MG63 (cell line): ENCODE measurements around the gene ARSI. TPM values are rescaled to one million over a fixed set of nuclear protein-coding genes. Genes with fewer than 3 reads are reported as not detected.
A peak's percentile ranks its signal among the peaks of the same experiment; 100 is the strongest.

Experiments
- DNase-seq: peaks from one replicate; pipeline ENCODE4 v3.0.0-alpha.2; 2020
- H3K27me3 ChIP-seq: fragments of 250-450 bp; sonication (Bioruptor Pico); 2 replicates; pipeline ENCODE4 v1.5.1; 2020; ENCODE audit warnings: mild to moderate bottlenecking, moderate library complexity
- H3K36me3 ChIP-seq: fragments of 250-450 bp; sonication (Bioruptor Pico); 2 replicates; pipeline ENCODE4 v1.5.1; 2020; ENCODE audit warnings: mild to moderate bottlenecking, moderate library complexity
- H3K4me3 ChIP-seq: fragments of 250-450 bp; sonication (Bioruptor Pico); 2 replicates; pipeline ENCODE4 v1.5.1; 2020; ENCODE audit warnings: mild to moderate bottlenecking, moderate library complexity
- H3K9me3 ChIP-seq: fragments of 250-450 bp; sonication (Bioruptor Pico); 2 replicates; pipeline ENCODE4 v1.5.1; 2020; ENCODE audit warnings: mild to moderate bottlenecking, moderate library complexity
- total RNA-seq: library from RNA; depleted of rRNA; stranded (reverse); fragments of >200 nt; shearing (Covaris generic); gene quantifications from 2 replicates; pipeline ENCODE4 v1.2.3, GENCODE V29; 2014; ENCODE audit warnings: low replicate concordance

ARSI gene
- total RNA-seq, 1 experiment from 2014 or later = 45.4 TPM

DNA sequence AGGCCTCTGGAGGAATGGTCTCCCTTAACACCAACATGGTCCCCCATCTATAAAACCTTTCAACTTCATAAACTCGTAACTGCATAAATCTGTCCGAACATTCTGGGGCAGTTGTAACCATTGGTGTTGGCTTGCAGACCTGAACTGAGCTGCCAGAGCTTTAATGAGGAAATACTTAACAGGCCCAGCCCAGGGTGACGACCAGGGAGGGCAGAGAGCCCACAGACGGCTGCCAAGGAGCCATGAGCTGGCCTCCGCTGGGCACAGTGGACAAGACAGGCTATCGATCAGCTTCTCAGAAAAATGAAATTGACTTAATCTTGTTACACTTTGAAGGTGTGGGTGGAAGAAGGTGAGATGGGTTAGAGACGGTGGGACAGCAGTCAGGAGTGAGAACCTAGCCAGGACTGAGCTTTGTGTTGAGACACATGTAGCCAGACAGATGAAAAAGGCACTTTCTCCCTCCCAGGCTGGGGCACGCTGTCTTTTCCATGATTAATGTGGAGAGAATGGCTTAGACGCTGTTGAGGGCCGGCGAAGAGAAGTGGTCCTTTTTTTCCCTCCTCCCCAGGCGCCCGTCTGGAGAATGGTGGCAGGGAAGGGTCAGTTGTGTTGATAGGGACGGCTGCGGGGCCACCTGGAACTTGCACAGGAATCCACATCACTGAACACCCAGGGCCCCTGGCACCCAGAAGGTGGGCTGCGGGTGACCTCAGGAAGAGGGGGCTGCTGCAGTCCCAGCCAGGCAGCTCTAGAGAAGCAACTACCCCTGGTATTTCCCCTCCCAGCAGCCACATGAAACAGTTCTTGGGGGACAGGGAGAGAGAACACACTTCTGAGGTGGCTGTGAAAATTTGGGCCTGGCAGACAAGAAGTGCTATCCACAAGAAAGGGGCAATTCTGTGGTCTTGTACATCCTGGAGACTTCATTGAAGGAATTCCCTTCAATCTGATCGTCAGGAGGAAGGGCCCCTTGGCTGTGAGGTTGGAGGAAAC, 27.5 kb upstream of the ARSI start:
- peak; percentile 32 for DNase-seq
- H3K4me3 ChIP-seq = no peak overlapping the region
- no peaks in the 10 kb centered on the region for H3K9me3 ChIP-seq
- H3K36me3 ChIP-seq = no peaks in the 10 kb centered on the region
- no peaks in the 10 kb centered on the region for H3K27me3 ChIP-seq

DNA sequence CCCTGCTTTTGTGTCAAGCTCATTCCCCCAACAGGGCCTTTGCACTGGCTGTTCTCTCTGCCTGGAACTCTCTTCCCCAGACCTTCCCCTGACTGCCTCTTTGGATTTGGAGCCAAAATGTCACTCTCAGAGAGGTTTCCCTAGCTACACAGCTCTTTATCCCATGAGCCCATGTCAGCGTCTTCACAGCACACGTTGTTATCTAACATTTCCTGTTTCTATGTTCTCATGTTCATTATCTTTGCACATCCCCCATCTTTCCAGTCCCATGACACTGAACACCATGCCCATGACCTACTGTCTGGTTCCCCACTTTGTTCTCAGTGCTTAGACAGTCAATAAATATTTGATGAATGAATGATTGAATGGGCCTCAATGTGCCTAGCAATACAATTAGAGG, 26.3 kb upstream of the ARSI start:
- no peaks in the 10 kb centered on the region for H3K9me3 ChIP-seq
- DNase-seq = no peak
- H3K4me3 ChIP-seq = no peak overlapping the region
- no peaks in the 10 kb centered on the region for H3K27me3 ChIP-seq
- H3K36me3 ChIP-seq = no peaks in the 10 kb centered on the region

DNA sequence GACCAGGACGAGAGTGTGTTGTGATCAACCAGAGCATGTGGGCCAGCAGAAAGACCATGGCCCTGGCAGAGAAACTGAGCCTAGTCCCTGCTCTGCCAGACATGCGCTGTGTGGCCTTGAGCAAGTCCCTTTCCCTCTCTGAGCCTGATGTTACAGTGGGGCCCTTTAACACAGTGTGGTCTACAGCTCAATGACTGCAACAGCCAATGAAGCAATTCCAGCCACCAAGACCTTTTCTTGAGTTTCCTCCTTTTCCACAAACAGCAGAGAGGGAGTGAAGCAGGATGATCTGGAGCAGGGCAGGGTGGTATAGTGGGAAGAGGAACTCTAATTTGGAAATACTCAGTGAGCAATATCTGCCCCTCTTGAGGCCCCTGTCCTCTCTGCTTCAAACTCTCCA, 25.8 kb upstream of the ARSI start:
- H3K36me3 ChIP-seq = no peaks in the 10 kb centered on the region
- no peak for DNase-seq
- H3K9me3 ChIP-seq = no peaks in the 10 kb centered on the region
- H3K4me3 ChIP-seq = no peak overlapping the region
- H3K27me3 ChIP-seq = no peaks in the 10 kb centered on the region

DNA sequence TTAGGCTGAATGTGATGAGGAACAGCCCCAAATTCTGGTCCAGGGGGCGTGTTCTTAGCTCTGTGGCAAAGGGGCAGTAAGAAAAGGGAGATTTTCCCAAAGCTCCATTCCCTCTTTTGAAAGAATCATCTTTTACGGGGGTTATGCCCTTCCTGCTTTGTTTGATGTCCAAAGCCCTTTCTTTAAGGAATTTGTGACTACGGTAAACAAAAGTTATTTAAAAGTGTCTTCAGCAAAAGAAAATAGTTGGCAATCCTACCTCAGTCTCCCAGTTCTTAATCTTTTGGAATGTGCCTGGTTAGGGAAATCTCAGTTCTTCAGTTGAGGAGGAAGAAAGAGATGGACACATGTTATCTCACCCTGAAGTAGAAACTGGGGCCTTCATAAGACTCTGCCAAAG, 24.4 kb upstream of the ARSI start:
- Histone ChIP-seq H3K9me3 (no peaks in the 10 kb centered on the region), H3K4me3 (no peak overlapping the region), H3K27me3 (no peaks in the 10 kb centered on the region), H3K36me3 (no peaks in the 10 kb centered on the region)
- DNase-seq = no peak

DNA sequence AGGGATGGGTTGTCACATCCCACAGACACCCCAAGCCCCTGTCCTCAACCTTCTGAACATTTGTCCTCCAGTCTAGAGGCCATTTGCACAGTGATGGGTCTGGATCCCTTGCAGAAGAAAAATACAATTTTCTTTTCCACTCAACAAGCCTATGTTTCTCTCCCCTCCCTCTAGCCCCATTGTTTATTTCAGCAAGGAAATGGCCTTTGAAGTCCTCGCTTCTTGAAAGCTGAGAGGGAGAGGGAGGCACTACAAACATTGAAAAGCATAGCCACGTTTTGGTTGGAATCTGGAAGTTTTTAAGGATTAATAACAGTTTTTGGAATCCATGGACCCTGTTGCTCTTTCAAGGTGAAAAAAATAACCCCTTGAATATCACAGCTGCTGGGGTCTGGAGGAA, 24.0 kb upstream of the ARSI start:
- Histone ChIP-seq H3K27me3 (no peaks in the 10 kb centered on the region), H3K4me3 (no peak overlapping the region), H3K9me3 (no peaks in the 10 kb centered on the region), H3K36me3 (no peaks in the 10 kb centered on the region)
- DNase-seq = no peak

DNA sequence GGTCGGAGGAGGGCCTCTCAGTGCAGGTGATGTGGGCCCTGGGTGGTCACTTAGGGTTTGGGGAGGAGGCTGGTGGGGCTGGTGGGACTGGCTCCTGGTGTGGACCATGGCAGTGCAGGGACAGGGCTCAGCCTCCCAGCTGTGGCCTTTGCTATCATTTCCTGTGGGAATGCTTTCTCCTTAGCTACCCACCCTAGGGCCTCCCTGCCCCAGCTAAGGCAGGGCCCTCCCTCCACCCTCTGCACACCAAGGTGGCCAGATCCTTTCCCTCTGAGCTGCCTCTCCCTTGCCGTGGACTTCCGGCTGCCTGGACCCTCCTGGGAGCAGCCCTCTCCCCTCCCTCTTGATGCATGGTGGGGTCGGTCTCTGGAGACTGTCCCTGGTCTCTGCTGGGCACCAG, 22.7 kb upstream of the ARSI start:
- Histone ChIP-seq H3K27me3 (no peaks in the 10 kb centered on the region), H3K9me3 (no peaks in the 10 kb centered on the region), H3K36me3 (no peaks in the 10 kb centered on the region), H3K4me3 (no peak overlapping the region)
- DNase-seq = no peak

DNA sequence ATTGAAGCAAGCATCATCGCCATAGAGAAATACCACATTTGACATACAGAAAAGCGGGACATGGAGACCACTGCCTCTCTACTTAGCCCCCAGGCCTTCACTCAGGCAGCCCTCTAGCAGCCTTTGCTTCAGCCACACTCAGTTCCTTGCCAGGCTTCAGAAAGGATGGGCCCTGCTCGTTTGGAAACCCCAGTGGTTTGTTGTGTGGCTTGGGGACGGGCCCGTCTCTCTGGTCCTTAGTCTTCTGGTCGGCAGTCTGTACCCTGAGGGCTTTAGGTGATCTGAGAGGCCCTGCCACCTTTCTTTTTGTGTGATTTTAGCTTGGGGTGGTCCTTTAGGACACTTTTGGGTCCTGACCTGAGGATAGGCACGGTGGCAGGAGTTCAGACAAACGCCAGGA, 21.1 kb upstream of the ARSI start:
- Histone ChIP-seq H3K9me3 (no peaks in the 10 kb centered on the region), H3K4me3 (no peak overlapping the region), H3K36me3 (no peaks in the 10 kb centered on the region), H3K27me3 (no peaks in the 10 kb centered on the region)
- DNase-seq = no peak

DNA sequence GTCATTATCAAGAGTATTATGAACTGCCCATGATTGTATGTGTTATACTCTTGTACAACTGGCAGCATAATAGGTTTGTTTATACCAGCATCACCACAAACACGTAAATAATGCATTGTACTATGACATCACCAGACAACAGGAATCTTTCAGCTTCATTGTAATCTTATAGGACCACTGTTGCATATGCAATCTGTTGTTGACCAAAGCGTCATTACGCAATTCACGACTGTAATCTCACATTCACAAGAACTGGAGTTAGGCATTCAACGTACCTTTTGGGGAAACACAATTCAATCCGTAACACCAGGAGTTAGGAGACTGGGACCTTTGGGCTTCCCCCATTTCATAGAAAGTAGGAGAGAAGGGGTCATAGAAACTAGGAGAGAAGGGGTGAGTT, 20.4 kb upstream of the ARSI start:
- Histone ChIP-seq H3K27me3 (no peaks in the 10 kb centered on the region), H3K36me3 (no peaks in the 10 kb centered on the region), H3K9me3 (no peaks in the 10 kb centered on the region), H3K4me3 (no peak overlapping the region)
- DNase-seq = no peak

DNA sequence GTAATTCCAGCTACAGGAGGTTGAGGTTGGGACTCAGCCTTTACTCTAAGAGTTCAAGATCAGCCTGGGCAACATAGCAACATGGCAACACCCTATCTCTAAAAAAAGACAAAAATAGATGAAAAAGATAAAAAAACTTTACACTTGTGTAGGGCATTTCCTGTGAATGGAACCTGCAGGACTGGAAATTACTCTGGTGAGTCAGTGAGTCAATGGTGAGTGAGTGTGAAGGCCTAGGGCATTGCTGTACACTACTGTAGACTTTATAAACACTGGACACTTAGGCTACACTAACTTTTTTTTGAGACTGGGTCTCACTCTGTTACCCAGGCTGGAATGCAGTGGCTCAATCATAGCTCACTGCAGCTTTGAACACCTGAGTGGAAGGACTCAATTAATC, 19.5 kb upstream of the ARSI start:
- DNase-seq = peak; percentile 63
- Histone ChIP-seq H3K9me3 (no peaks in the 10 kb centered on the region), H3K4me3 (no peak overlapping the region), H3K27me3 (no peaks in the 10 kb centered on the region), H3K36me3 (no peaks in the 10 kb centered on the region)

DNA sequence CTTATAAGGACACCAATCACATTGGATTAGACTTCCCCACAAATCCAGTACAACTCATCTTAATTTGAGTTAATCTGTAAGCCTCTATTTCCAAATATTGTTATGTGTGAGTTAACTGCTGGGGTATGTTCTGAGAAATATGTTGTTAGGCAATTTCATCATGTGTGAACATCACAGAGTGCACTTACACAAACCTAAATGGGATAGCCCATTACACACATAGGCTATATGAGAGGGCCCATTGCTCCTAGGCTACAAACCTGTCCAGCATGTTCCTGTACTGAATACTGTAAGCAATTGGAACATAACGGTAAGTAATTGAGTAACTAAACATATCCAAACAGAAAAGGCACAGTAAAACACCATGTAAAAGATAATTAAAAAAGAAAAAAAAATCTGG, 19.1 kb upstream of the ARSI start:
- H3K4me3 ChIP-seq = no peak overlapping the region
- H3K36me3 ChIP-seq = no peaks in the 10 kb centered on the region
- H3K9me3 ChIP-seq = no peaks in the 10 kb centered on the region
- no peak for DNase-seq
- H3K27me3 ChIP-seq = no peaks in the 10 kb centered on the region

DNA sequence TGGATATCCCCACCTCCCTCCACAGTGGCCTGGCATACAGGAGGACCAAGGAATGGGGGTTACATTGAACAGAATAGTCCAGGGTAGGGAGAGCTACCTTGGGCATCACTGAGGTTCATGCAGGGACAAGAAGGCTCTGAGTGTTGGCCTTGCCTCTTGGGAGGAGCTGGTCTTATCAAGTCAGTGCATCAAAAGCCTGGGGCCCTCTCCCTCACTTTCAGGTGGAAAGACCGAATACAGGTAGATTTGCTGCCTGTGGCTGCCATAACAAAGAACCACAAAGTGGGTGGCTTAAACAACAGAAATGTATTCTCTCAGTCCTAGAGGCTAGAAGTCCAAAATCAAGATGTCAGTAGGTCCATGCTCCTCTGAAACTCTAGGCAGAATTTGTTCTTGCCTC, 18.5 kb upstream of the ARSI start:
- H3K4me3 ChIP-seq = no peak overlapping the region
- H3K36me3 ChIP-seq = no peaks in the 10 kb centered on the region

DNA sequence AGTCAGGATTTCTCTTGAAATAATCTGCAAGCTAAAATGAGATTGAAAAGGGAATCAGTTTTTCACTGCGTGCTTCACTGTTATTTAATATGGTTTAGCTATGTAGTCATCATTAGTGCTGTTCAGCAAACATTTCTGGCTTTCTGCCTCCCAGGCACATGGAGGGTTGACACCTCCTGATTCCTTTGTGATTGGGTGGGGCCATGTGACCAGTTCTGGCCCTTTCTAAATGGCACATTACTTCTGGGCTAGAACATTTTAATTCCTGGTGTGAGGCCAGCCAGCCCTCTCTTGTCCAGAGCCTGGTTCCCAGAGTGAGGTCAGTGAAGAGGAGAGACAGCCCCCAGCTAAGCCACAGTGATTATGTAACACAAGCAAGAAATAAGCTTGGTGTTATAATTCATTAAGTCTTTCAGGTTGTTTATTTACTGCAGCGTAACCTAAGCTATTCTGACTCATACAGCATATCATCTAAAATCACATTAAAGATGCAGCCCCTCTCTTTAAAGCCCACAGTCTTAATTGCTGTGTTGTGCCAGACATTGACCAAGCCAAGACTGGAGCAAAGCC, 17.4 kb upstream of the ARSI start:
- Histone ChIP-seq H3K27me3 (no peaks in the 10 kb centered on the region), H3K9me3 (no peaks in the 10 kb centered on the region), H3K36me3 (no peaks in the 10 kb centered on the region), H3K4me3 (no peak overlapping the region)
- DNase-seq = peak; percentile 99

More for the DNA sequence above, 18.5 kb upstream of the ARSI start:
- Histone ChIP-seq H3K9me3 (no peaks in the 10 kb centered on the region), H3K27me3 (no peaks in the 10 kb centered on the region)
- DNase-seq = no peak

DNA sequence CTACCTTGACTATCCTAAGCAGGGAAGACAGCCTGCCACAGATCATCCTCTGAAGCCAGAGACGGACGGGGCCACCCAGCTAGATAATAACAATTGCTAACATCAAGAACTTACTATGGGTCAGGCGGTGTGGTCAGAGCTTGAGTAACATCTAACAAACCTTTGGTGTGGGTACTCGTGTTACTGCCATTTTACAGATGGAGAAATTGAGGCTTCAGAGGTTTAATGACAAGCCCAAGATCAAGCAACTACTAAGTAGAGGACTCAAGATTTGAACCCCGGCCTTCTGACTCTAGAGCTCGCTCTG, 16.7 kb upstream of the ARSI start:
- Histone ChIP-seq H3K9me3 (no peaks in the 10 kb centered on the region), H3K27me3 (no peaks in the 10 kb centered on the region), H3K36me3 (no peaks in the 10 kb centered on the region), H3K4me3 (no peak overlapping the region)
- no peak for DNase-seq

DNA sequence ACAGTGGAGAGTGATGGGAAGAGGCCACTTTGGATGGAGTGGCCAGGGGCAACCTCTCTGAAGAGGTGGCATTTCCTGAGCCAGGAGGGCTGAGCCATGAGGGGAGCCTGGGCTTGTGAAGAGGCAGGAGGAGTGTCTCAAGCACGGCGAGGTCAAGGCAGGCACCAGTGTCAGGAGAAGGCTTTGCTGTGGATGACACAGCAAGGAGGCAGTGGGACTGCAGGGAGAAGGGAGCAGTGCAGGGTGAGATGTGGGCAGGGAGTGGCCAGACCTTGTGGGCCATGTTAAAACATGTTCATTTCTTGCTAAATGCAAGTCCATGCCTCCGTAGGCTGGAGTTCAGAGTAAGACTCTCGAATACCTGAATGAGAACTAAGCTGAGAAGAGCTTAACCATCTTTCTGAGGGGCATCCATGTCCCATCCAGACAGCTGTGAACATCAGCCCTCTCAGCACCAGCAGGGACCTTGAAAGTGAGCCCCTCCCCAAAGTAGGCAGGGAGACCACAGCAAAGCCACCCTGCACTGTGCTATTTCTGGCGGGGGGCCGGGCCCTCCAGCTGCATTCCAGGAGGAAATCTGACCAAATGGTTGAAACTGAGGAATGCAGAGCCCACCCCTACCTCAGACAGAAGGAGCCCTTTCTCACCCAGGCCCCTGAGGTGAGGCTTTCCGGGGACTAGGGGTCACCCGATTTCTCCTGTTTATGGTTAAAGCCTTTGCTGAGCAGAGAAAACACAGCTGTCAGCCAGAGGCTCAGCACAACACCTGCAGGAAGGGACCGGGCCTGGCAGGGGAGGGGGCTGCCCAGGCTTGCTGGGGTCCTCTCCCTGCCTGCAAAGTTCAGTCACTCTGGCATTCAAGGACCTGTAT, 16.1 kb upstream of the ARSI start:
- Histone ChIP-seq H3K27me3 (no peaks in the 10 kb centered on the region), H3K4me3 (no peak overlapping the region), H3K36me3 (no peaks in the 10 kb centered on the region), H3K9me3 (no peaks in the 10 kb centered on the region)
- DNase-seq = peak; percentile 42

DNA sequence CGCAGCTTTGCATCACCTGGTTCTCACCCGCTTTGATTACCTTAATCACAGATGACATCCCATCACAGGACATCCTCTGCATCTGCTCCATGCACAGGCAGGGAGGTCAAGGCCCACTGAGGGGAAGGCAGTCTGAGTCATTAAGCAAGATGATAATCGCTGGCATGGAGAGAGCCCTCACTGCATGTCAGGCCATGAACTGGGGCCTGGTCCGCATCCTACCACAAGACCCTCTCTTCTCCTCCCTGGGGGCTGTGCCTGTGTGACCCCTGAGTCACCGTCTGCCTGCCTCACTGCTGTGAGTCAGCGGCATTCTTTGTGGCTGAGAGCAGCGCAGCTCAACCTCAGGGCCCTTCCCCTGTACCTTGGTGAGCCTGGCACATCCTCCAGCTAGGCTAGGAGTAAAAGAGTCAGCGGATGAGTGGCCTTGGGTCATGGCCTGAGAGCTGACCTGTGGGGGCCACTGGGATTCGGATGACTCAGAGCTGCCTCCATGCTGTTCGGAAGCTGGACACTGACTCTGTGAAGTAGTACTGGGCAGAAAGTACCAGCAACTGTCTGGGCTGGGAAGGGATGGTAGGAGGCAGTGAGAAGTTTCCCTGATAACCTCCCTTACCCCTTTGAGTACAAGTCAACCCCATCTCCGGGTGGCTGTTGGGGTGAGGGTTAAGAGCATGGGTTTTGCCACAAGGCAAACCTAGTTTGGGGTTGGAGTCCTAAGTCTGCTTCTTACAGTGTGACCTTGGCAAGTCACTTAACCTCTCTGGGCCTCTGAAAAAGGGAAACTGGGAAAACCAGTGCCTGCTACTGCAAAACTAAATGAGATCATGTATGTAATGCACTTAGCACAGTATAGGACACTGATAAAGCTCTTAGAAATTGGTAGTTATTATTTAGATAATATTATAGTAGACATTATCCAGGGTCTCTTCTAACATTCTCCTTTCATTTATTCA, 14.6 kb upstream of the ARSI start:
- H3K4me3 ChIP-seq = no peak overlapping the region
- no peaks in the 10 kb centered on the region for H3K36me3 ChIP-seq
- peak; percentile 100 for DNase-seq
- no peaks in the 10 kb centered on the region for H3K9me3 ChIP-seq
- H3K27me3 ChIP-seq = no peaks in the 10 kb centered on the region

DNA sequence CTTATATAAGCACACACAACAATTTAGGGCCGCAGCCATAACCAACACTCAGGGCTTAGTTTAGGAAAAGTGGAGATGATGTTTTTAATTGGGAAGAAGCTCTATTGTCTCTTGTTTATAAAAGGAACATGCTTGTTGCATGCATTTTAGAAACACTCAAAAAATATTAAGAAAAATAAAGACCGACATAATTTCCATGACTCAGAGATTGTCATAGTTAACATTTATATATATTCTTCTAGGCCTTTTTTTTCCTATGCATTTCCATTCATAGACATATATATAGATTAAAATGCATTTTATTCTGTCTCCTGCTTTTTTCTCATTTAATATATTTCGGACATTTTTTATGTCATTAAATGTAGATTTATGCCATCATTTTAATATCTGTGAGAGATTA, 13.6 kb upstream of the ARSI start:
- Histone ChIP-seq H3K9me3 (no peaks in the 10 kb centered on the region), H3K27me3 (no peaks in the 10 kb centered on the region), H3K36me3 (no peaks in the 10 kb centered on the region), H3K4me3 (no peak overlapping the region)
- DNase-seq = no peak
